H1 (cell line): ENCODE measurements around the gene CMTM1. TPM values are rescaled to one million over a fixed set of nuclear protein-coding genes. Genes with fewer than 3 reads are reported as not detected.

Experiments used
- CTCF ChIA-PET: fragments of 300-600 bp; sonication (Branson Sonifier 250); formaldehyde crosslinking; loops from one replicate; lab custom pipeline; 2021; ENCODE audit not compliant: partially characterized antibody; lab: Charles Lee
- POLR2A ChIA-PET: fragments of 300-600 bp; sonication (Branson Sonifier 250); formaldehyde crosslinking; loops from one replicate; lab custom pipeline; 2021; ENCODE audit warnings: inconsistent platforms; ENCODE audit not compliant: partially characterized antibody; lab: Charles Lee
- DNase-seq, 2 experiments: peaks; one replicate each; pipeline versions ENCODE4 v3.0.0 to v3.0.0-alpha.2; 2010 to 2022; ENCODE audit warnings: low spot score in 2 of 2, low read depth in 1 of 2, mixed read lengths in 1 of 2
- FAIRE-seq: peaks from 2 replicates; lab custom pipeline; 2011; peaks lifted over from hg19 to GRCh38; lab: Jason Lieb, UNC
- H2AFZ ChIP-seq: 2 replicates; pipeline ENCODE4 v1.8.1; 2012; ENCODE audit warnings: low read length, inconsistent platforms
- H2AK5ac ChIP-seq: 2 replicates; pipeline ENCODE4 v1.6.1; 2013; ENCODE audit warnings: low read depth, low read length
- H2BK120ac ChIP-seq: replicated peaks from 2 replicates; pipeline ENCODE3; 2013; ENCODE audit warnings: low read depth, low read length, inconsistent platforms
- H2BK12ac ChIP-seq: 2 replicates; pipeline ENCODE4 v1.6.1; 2013; ENCODE audit warnings: low read depth, low read length
- H2BK15ac ChIP-seq: 2 replicates; pipeline ENCODE4 v1.6.1; 2013; ENCODE audit warnings: low read length
- H2BK20ac ChIP-seq: 2 replicates; pipeline ENCODE4 v1.6.1; 2013; ENCODE audit warnings: low read length
- H2BK5ac ChIP-seq: 2 replicates; pipeline ENCODE4 v1.6.1; 2013; ENCODE audit warnings: low read depth, low read length
- H3K14ac ChIP-seq: 2 replicates; pipeline ENCODE4 v1.6.1; 2013; ENCODE audit warnings: inconsistent platforms; ENCODE audit not compliant: insufficient read length
- H3K18ac ChIP-seq: 2 replicates; pipeline ENCODE4 v1.6.1; 2013; ENCODE audit warnings: low read length; ENCODE audit errors: extremely low read depth
- H3K23ac ChIP-seq: 2 replicates; pipeline ENCODE4 v1.6.1; 2013; ENCODE audit warnings: inconsistent platforms; ENCODE audit not compliant: insufficient read length
- H3K23me2 ChIP-seq: 2 replicates; pipeline ENCODE4 v1.6.1; 2013; ENCODE audit warnings: low read depth, low read length
- H3K27ac ChIP-seq: 2 replicates; pipeline ENCODE4 v1.6.1; 2011; ENCODE audit warnings: low read depth, low read length, inconsistent platforms
- H3K27me3 ChIP-seq, 4 experiments: replicated peaks in 1 of 4; 1 replicate in 1 of 4; 2 replicates in 3 of 4; pipeline versions ENCODE4 v1.6.1 to v1.8.1; 2011 to 2013; ENCODE audit warnings: low read length in 3 of 4, mild to moderate bottlenecking in 3 of 4, inconsistent platforms in 2 of 4, mixed read lengths in 2 of 4, moderate library complexity in 1 of 4; ENCODE audit not compliant: control insufficient read depth in 3 of 4, insufficient read depth in 3 of 4; ENCODE audit errors: extremely low read depth in 1 of 4
- H3K36me3 ChIP-seq, 4 experiments: 2 replicates each; pipeline versions ENCODE4 v1.6.1 to v1.8.1; 2011 to 2013; ENCODE audit warnings: mild to moderate bottlenecking in 4 of 4, low read length in 3 of 4, moderate library complexity in 2 of 4, control low read depth in 1 of 4, inconsistent platforms in 1 of 4; ENCODE audit not compliant: insufficient read depth in 4 of 4, control insufficient read depth in 2 of 4
- H3K4ac ChIP-seq: replicated peaks from 2 replicates; pipeline ENCODE3; 2013; ENCODE audit warnings: low read length, low read depth, mixed read lengths, inconsistent platforms; ENCODE audit not compliant: insufficient read length
- H3K4me1 ChIP-seq, 4 experiments: replicated peaks in 1 of 4; 1 replicate in 1 of 4; 2 replicates in 3 of 4; pipeline versions ENCODE4 v1.6.1 to v1.8.1; 2011 to 2013; ENCODE audit warnings: low read length in 3 of 4, inconsistent platforms in 2 of 4, mixed read lengths in 1 of 4; ENCODE audit not compliant: insufficient read depth in 4 of 4, control insufficient read depth in 3 of 4
- H3K4me2 ChIP-seq, 2 experiments: 2 replicates each; pipeline versions ENCODE4 v1.6.1 to v1.8.1; 2011 to 2013; ENCODE audit warnings: low read depth in 2 of 2, low read length in 2 of 2, control low read depth in 1 of 2, inconsistent platforms in 1 of 2, mild to moderate bottlenecking in 1 of 2; ENCODE audit not compliant: insufficient read depth in 1 of 2
- H3K4me3 ChIP-seq, 4 experiments: fragments of 200-600, 300-600 bp in 1 of 4; sonication (generic), shearing (Covaris generic), sonication (Bioruptor Twin) in 1 of 4; 2 replicates each; pipeline versions ENCODE4 v1.5.1 to v1.8.1; 2011 to 2016; ENCODE audit warnings: low read length in 4 of 4, low read depth in 3 of 4, control low read depth in 2 of 4, inconsistent platforms in 2 of 4, mild to moderate bottlenecking in 2 of 4, mixed read lengths in 1 of 4, moderate library complexity in 1 of 4; ENCODE audit not compliant: insufficient read depth in 2 of 4; ENCODE audit errors: extremely low read depth in 1 of 4
- H3K56ac ChIP-seq: replicated peaks from 2 replicates; pipeline ENCODE3; 2013; ENCODE audit warnings: low read depth, mild to moderate bottlenecking, mixed read lengths, low read length, inconsistent platforms; ENCODE audit not compliant: insufficient read length
- H3K79me1 ChIP-seq: 2 replicates; pipeline ENCODE4 v1.6.1; 2013; ENCODE audit warnings: low read depth, low read length, control low read depth
- H3K79me2 ChIP-seq, 2 experiments: 2 replicates each; pipeline versions ENCODE4 v1.6.1 to v1.8.1; 2012 to 2013; ENCODE audit warnings: low read length in 2 of 2, mild to moderate bottlenecking in 2 of 2, inconsistent platforms in 1 of 2; ENCODE audit not compliant: insufficient read depth in 2 of 2, control insufficient read depth in 1 of 2
- H3K9ac ChIP-seq, 4 experiments: replicated peaks in 1 of 4; 1 replicate in 1 of 4; 2 replicates in 3 of 4; pipeline versions ENCODE4 v1.6.1 to v1.8.1; 2011 to 2013; ENCODE audit warnings: low read depth in 3 of 4, low read length in 3 of 4, control low read depth in 2 of 4, mild to moderate bottlenecking in 2 of 4, moderate library complexity in 2 of 4, inconsistent platforms in 1 of 4; ENCODE audit errors: extremely low read depth in 1 of 4
- H3K9me3 ChIP-seq, 2 experiments: 2 replicates each; pipeline versions ENCODE4 v1.6.1 to v1.8.1; 2012 to 2013; ENCODE audit warnings: mild to moderate bottlenecking in 2 of 2, moderate library complexity in 2 of 2, control low read depth in 1 of 2, inconsistent platforms in 1 of 2, low read depth in 1 of 2, low read length in 1 of 2, mixed read lengths in 1 of 2; ENCODE audit not compliant: insufficient read depth in 2 of 2
- H4K20me1 ChIP-seq, 2 experiments: replicated peaks in 1 of 2; 2 replicates each; pipeline versions ENCODE3 to v1.8.1; 2011 to 2013; ENCODE audit warnings: inconsistent platforms in 2 of 2, low read length in 2 of 2, mild to moderate bottlenecking in 1 of 2; ENCODE audit not compliant: insufficient read depth in 2 of 2, control insufficient read depth in 1 of 2
- H4K5ac ChIP-seq: 2 replicates; pipeline ENCODE4 v1.6.1; 2013; ENCODE audit warnings: low read length, low read depth, mixed read lengths, inconsistent platforms; ENCODE audit not compliant: insufficient read length
- H4K8ac ChIP-seq: 2 replicates; pipeline ENCODE4 v1.8.0; 2013; ENCODE audit warnings: mild to moderate bottlenecking, moderate library complexity, low read length, inconsistent platforms; ENCODE audit not compliant: insufficient read depth; ENCODE audit errors: extremely low read depth
- H4K91ac ChIP-seq: replicated peaks from 2 replicates; pipeline ENCODE3; 2013; ENCODE audit warnings: low read length, mixed read lengths, inconsistent platforms; ENCODE audit not compliant: insufficient read length
- BCL11A ChIP-seq, 2 experiments: IDR thresholded peaks; one replicate each; pipeline ENCODE4 v1.6.1; 2011; ENCODE audit warnings: low read depth in 2 of 2, low read length in 2 of 2, mild to moderate bottlenecking in 2 of 2
- FOSL1 ChIP-seq: IDR thresholded peaks from 2 replicates; pipeline ENCODE4 v1.6.1; 2011; ENCODE audit warnings: mild to moderate bottlenecking, low read depth, low read length, moderate library complexity; ENCODE audit not compliant: insufficient read depth
- GTF2F1 ChIP-seq: IDR thresholded peaks from 2 replicates; pipeline ENCODE4 v1.6.1; 2012; ENCODE audit warnings: low read depth, low read length, improper control_type of control experiment, borderline replicate concordance
- HDAC2 ChIP-seq, 2 experiments: fragments of 300-600 bp in 1 of 2; sonication (generic) in 1 of 2; IDR thresholded peaks; 2 replicates each; pipeline ENCODE4 v1.6.1; 2011 to 2012; ENCODE audit warnings: low read depth in 2 of 2, low read length in 2 of 2, mild to moderate bottlenecking in 2 of 2, moderate library complexity in 2 of 2, borderline replicate concordance in 1 of 2, inconsistent platforms in 1 of 2
- KDM4A ChIP-seq: IDR thresholded peaks from one replicate; pipeline ENCODE4 v1.7.1; 2012; ENCODE audit warnings: low read depth, mild to moderate bottlenecking, moderate library complexity, low read length, inconsistent platforms; ENCODE audit not compliant: severe bottlenecking
- SP2 ChIP-seq: IDR thresholded peaks from 2 replicates; pipeline ENCODE4 v1.6.1; 2012; ENCODE audit warnings: mild to moderate bottlenecking, low read length, inconsistent platforms
- SP4 ChIP-seq: IDR thresholded peaks from 2 replicates; pipeline ENCODE4 v1.6.1; 2012; ENCODE audit warnings: low read length, inconsistent platforms
- WGBS, 2 experiments: shearing (Covaris generic) in 1 of 2; methylation state at CpG; one replicate each; pipeline versions ENCODE4 v1.1.6 to v1.1.7; 2013 to 2015; ENCODE audit warnings: low lambda C conversion rate in 2 of 2, mixed read lengths in 2 of 2, inconsistent platforms in 1 of 2, low coverage in 1 of 2, missing lambda C conversion rate in 1 of 2; ENCODE audit not compliant: insufficient replicate concordance in 2 of 2, insufficient coverage in 1 of 2, insufficient read length in 1 of 2; ENCODE audit errors: extremely low coverage in 1 of 2, missing lambda C conversion rate in 1 of 2; 5-methylcytosine and 5-hydroxymethylcytosine counted together
- polyA plus RNA-seq, 7 experiments: library from polyadenylated mRNA; depleted of rRNA in 3 of 7; stranded (reverse) in 5 of 7; unstranded in 2 of 7; fragments of >200 nt in 5 of 7; fragments of 200-250 nt in 2 of 7; gene quantifications; 1 replicate in 5 of 7; 2 replicates in 1 of 7; 4 replicates in 1 of 7; pipeline versions ENCODE4 v1.2.1 to v1.2.3, GENCODE V29; 2011 to 2013; ENCODE audit warnings: missing spikeins in 2 of 7, mixed read lengths in 2 of 7
- total RNA-seq: library from RNA; stranded (reverse); fragmentation: NEBNext Ultra II Directional; extraction: Animal tissue kit (Norgen Biotek cat#: 25700); gene quantifications from 2 replicates; pipeline ENCODE4 v1.2.1, GENCODE V29; 2021
- TF ChIP-seq, protein P1 (sequence below), 3 experiments: IDR thresholded peaks; 1 replicate in 2 of 3; 2 replicates in 1 of 3; pipeline versions ENCODE4 v1.5.1 to v1.6.1; 2011; ENCODE audit warnings: low read length in 3 of 3, mild to moderate bottlenecking in 3 of 3, inconsistent platforms in 2 of 3, low read depth in 1 of 3, moderate library complexity in 1 of 3; ENCODE audit not compliant: insufficient read depth in 1 of 3; ENCODE audit errors: control extremely low read depth in 1 of 3
- TF ChIP-seq, protein P2 (sequence below): IDR thresholded peaks from 2 replicates; pipeline ENCODE4 v1.6.1; 2011; ENCODE audit warnings: low read depth, mild to moderate bottlenecking, low read length; ENCODE audit not compliant: insufficient read depth
- TF ChIP-seq, protein P3 (sequence below): IDR thresholded peaks from 2 replicates; pipeline ENCODE4 v1.6.1; 2012; ENCODE audit warnings: inconsistent platforms

CMTM1 gene
- total and polyA plus RNA-seq, 2 of the 8 experiments (the other 6 are each of a cell fraction or from before 2014, with no cell fraction given): 1.2 to 2.0 TPM

DNA sequence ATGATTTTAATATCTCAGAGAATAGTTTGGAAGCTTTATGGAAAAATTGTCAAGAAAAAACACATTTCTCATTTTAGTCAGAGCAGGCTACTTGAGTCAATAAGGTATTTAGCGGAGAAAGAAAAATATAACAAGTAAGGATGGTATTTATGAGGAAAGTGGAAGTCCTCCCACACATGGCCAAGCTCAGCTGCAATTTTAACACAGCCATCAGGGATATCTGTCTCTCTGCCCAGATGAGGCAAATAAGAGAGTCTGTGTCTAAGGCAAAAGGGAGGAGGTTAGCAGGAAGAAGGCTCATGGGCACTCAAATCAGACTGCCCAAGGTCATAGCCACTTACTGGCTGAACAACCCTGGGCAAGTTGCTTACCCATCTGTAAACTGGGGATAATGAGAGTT lies 7.8 kb downstream of the CMTM1 start:
- ChIA-PET POLR2A (interaction anchor here (0.6 kb wide), 1 partner anchor 945 kb away, joined by 3 read pairs; no protein-coding TSS in a partner anchor), CTCF (interaction anchor here (1.5 to 6.8 kb wide), 3 partner anchors 10 to 27 kb away, joined by 4 to 30 read pairs (median 6); no protein-coding TSS in a partner anchor)
- Histone ChIP-seq H2BK5ac (no peak overlapping the region), H3K23me2 (peaks cover 3% of the 10 kb centered on the region), H3K36me3 (no peaks in the 10 kb centered on the region), H4K20me1 (no peaks in the 10 kb centered on the region), H3K9me3 (no peaks in the 10 kb centered on the region), H3K23ac (no peak overlapping the region), H3K4me1 (peaks cover 0 to 6% (median 3%) of the 10 kb centered on the region in 4 experiments; a peak in 5 of 7 replicates), H2AK5ac (no peak overlapping the region), H4K8ac (no peak overlapping the region), H4K5ac (no peak overlapping the region), H3K56ac (no peak overlapping the region), H3K27ac (no peak overlapping the region), H3K27me3 (peaks cover 11 to 17% (median 17%) of the 10 kb centered on the region in 4 experiments), H3K79me2 (no peaks in the 10 kb centered on the region), H4K91ac (no peak overlapping the region), H3K14ac (no peak overlapping the region), H3K4ac (no peak overlapping the region), H3K18ac (no peak overlapping the region), H2BK15ac (no peak overlapping the region), H3K9ac (no peak overlapping the region), H2BK12ac (no peak overlapping the region), H2BK20ac (no peak overlapping the region), H2AFZ (no peak overlapping the region), H3K4me2 (no peak overlapping the region), H2BK120ac (no peak overlapping the region), H3K4me3 (no peak overlapping the region), H3K79me1 (no peaks in the 10 kb centered on the region)
- no peak for FAIRE-seq
- DNase-seq: no peak
- 93 to 100% methylated on average over 1 of the region's 1 CpG for WGBS, 2 experiments
- TF ChIP-seq KDM4A (no peak), SP4 (no peak), BCL11A (IDR thresholded peaks at IDR 0.05; ENCODE audit: low read depth in 2 of 2, low read length in 2 of 2) (no peak), GTF2F1 (no peak), SP2 (no peak), HDAC2 (IDR thresholded peaks at IDR 0.05; ENCODE audit: borderline replicate concordance in 1 of 2, low read depth in 2 of 2, low read length in 2 of 2) (no peak), FOSL1 (no peak)
- TF ChIP-seq, protein P1, sequence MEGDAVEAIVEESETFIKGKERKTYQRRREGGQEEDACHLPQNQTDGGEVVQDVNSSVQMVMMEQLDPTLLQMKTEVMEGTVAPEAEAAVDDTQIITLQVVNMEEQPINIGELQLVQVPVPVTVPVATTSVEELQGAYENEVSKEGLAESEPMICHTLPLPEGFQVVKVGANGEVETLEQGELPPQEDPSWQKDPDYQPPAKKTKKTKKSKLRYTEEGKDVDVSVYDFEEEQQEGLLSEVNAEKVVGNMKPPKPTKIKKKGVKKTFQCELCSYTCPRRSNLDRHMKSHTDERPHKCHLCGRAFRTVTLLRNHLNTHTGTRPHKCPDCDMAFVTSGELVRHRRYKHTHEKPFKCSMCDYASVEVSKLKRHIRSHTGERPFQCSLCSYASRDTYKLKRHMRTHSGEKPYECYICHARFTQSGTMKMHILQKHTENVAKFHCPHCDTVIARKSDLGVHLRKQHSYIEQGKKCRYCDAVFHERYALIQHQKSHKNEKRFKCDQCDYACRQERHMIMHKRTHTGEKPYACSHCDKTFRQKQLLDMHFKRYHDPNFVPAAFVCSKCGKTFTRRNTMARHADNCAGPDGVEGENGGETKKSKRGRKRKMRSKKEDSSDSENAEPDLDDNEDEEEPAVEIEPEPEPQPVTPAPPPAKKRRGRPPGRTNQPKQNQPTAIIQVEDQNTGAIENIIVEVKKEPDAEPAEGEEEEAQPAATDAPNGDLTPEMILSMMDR (IDR thresholded peaks at IDR 0.05; ENCODE audit: control extremely low read depth in 1 of 3, insufficient read depth in 1 of 3, low read depth in 1 of 3, low read length in 3 of 3): no peak
- TF ChIP-seq, protein P2, sequence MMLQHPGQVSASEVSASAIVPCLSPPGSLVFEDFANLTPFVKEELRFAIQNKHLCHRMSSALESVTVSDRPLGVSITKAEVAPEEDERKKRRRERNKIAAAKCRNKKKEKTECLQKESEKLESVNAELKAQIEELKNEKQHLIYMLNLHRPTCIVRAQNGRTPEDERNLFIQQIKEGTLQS: no peak
- TF ChIP-seq, protein P3, sequence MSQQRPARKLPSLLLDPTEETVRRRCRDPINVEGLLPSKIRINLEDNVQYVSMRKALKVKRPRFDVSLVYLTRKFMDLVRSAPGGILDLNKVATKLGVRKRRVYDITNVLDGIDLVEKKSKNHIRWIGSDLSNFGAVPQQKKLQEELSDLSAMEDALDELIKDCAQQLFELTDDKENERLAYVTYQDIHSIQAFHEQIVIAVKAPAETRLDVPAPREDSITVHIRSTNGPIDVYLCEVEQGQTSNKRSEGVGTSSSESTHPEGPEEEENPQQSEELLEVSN: no peak
